ENCODE data around the gene PTAR1. TPM values are rescaled to one million over a fixed set of nuclear protein-coding genes. Genes with fewer than 3 reads are reported as not detected.
"Not testable (repeated sequence)": the region's sequence is repeated elsewhere in the genome, so short reads cannot be mapped to it uniquely, and the experiment has no call there.

Gene PTAR1
- total RNA-seq, 1 donor from 2014 or later: 76.8 TPM

DNA sequence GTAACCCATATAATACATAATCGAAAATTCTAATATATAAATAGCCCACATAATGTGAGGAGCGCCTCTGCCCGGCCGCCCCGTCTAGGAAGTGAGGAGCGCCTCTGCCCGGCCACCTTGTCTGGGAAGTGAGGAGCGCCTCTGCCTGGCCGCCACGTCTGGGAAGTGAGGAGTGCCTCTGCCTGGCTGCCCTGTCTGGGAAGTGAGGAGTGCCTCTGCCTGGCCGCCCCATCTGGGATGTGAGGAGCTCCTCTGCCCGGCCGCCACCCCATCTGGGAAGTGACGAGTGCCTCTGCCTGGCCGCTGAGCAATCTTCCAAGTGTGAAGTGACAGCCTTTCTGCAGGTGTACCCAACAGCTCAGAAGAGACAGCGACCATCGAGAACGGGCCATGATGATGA is 39.7 kb upstream of the PTAR1 start:
- H3K4me3 Mint-ChIP-seq (ENCODE audit: unreplicated experiment); H3K79me2 ChIP-seq (ENCODE audit: insufficient read depth, low read length); H2AFZ ChIP-seq (ENCODE audit: low read depth, low read length); H3K36me3 ChIP-seq (ENCODE audit: insufficient read depth, low read length); H3K4me3 ChIP-seq (ENCODE audit: insufficient read depth, low read depth, low read length); H4K20me1 ChIP-seq (ENCODE audit: insufficient read depth, low read length); H3K27me3 ChIP-seq (ENCODE audit: insufficient read depth, low read length); H3K9me3 Mint-ChIP-seq (ENCODE audit: unreplicated experiment); H3K4me1 Mint-ChIP-seq (ENCODE audit: low read depth, unreplicated experiment); FAIRE-seq; H3K4me1 ChIP-seq (ENCODE audit: insufficient read depth, low read length); H3K27ac ChIP-seq (ENCODE audit: low read depth, low read length); H3K4me2 ChIP-seq (ENCODE audit: low read length); H3K9ac ChIP-seq (ENCODE audit: low read length); DNase-seq (ENCODE audit: low read depth); H3K27me3 Mint-ChIP-seq (ENCODE audit: low read depth, unreplicated experiment); H3K27ac Mint-ChIP-seq (ENCODE audit: unreplicated experiment); H3K36me3 Mint-ChIP-seq (ENCODE audit: low read depth, unreplicated experiment); H3K9me3 ChIP-seq (ENCODE audit: insufficient read depth, low read depth, low read length): not testable (repeated sequence)

DNA sequence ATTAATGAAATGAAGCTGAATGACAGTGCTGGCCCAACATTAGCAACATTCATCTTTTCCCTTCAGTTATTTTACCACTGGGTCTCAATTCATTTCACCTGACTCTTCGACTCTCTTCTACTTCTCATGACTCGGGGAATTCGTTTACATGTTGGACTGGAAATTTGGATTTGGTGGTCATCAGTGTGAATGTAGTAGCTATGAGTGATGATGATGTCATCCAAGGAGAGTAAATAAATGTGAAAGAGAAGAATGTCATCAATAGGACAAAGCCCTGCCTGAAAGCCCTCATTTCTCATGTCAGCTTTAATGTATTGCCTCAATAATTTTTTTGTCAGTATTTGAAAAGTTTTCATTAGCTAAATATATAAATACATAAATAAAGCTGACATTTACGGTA is 38.9 kb upstream of the PTAR1 start:
- Histone ChIP-seq H4K20me1 (ENCODE audit: insufficient read depth, low read length) (no peaks in the 10 kb centered on the region), H3K27ac (ENCODE audit: low read depth, low read length) (no peak overlapping the region), H3K9me3 (ENCODE audit: insufficient read depth, low read depth, low read length) (no peaks in the 10 kb centered on the region), H3K36me3 (ENCODE audit: insufficient read depth, low read length) (no peaks in the 10 kb centered on the region), H3K27me3 (ENCODE audit: insufficient read depth, low read length) (no peaks in the 10 kb centered on the region), H2AFZ (ENCODE audit: low read depth, low read length) (no peak overlapping the region), H3K79me2 (ENCODE audit: insufficient read depth, low read length) (no peaks in the 10 kb centered on the region), H3K9ac (ENCODE audit: low read length) (no peak overlapping the region), H3K4me1 (ENCODE audit: insufficient read depth, low read length) (no peaks in the 10 kb centered on the region), H3K4me2 (ENCODE audit: low read length) (no peak overlapping the region), H3K4me3 (ENCODE audit: insufficient read depth, low read depth, low read length) (no peak overlapping the region)
- Mint-ChIP-seq H3K4me1 (ENCODE audit: low read depth, unreplicated experiment) (peaks cover 4% of the 10 kb centered on the region), H3K27me3 (ENCODE audit: low read depth, unreplicated experiment) (no peaks in the 10 kb centered on the region), H3K4me3 (ENCODE audit: unreplicated experiment) (no peak overlapping the region), H3K36me3 (ENCODE audit: low read depth, unreplicated experiment) (no peaks in the 10 kb centered on the region), H3K27ac (ENCODE audit: unreplicated experiment) (no peak overlapping the region), H3K9me3 (ENCODE audit: unreplicated experiment) (peaks cover 2% of the 10 kb centered on the region)
- TF ChIP-seq, protein P1, sequence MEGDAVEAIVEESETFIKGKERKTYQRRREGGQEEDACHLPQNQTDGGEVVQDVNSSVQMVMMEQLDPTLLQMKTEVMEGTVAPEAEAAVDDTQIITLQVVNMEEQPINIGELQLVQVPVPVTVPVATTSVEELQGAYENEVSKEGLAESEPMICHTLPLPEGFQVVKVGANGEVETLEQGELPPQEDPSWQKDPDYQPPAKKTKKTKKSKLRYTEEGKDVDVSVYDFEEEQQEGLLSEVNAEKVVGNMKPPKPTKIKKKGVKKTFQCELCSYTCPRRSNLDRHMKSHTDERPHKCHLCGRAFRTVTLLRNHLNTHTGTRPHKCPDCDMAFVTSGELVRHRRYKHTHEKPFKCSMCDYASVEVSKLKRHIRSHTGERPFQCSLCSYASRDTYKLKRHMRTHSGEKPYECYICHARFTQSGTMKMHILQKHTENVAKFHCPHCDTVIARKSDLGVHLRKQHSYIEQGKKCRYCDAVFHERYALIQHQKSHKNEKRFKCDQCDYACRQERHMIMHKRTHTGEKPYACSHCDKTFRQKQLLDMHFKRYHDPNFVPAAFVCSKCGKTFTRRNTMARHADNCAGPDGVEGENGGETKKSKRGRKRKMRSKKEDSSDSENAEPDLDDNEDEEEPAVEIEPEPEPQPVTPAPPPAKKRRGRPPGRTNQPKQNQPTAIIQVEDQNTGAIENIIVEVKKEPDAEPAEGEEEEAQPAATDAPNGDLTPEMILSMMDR (IDR thresholded peaks at IDR 0.05; ENCODE audit: insufficient read depth, low read depth, low read length): no peak
- no peak for TF ChIP-seq EZH2 (IDR thresholded peaks at IDR 0.05; ENCODE audit: insufficient read depth, low read length)
- DNase-seq (ENCODE audit: low read depth): peak; percentile 63
- no peak for FAIRE-seq

DNA sequence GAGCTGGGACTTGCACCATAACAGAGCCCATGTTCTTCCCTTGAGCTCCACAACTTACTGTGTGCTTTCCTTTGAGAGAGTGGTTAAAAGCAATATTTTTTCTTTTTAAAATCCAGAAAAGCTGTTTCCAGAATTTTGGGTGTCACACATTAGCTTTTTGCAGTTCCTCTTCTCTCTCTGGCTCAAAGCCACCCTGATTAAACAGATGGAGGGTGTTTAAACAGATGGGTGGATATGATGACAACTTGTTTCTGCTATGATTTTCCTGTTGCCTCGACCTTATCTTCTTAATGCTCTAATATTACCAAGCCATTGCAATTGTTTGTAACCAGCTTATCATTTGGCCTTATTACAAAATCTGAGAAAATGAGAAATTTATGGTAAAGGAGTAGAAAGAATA is 37.9 kb upstream of the PTAR1 start:
- no peaks in the 10 kb centered on the region for H3K27me3 ChIP-seq (ENCODE audit: insufficient read depth, low read length)
- H4K20me1 ChIP-seq (ENCODE audit: insufficient read depth, low read length): no peaks in the 10 kb centered on the region
- H3K36me3 ChIP-seq (ENCODE audit: insufficient read depth, low read length): no peaks in the 10 kb centered on the region
- H3K79me2 ChIP-seq (ENCODE audit: insufficient read depth, low read length): no peaks in the 10 kb centered on the region
- peaks cover 2% of the 10 kb centered on the region for H3K9me3 Mint-ChIP-seq (ENCODE audit: unreplicated experiment)
- no peaks in the 10 kb centered on the region for H3K36me3 Mint-ChIP-seq (ENCODE audit: low read depth, unreplicated experiment)
- peaks cover 4% of the 10 kb centered on the region for H3K4me1 Mint-ChIP-seq (ENCODE audit: low read depth, unreplicated experiment)
- no peaks in the 10 kb centered on the region for H3K27me3 Mint-ChIP-seq (ENCODE audit: low read depth, unreplicated experiment)
- H3K4me2 ChIP-seq (ENCODE audit: low read length): no peak overlapping the region
- no peak overlapping the region for H3K27ac ChIP-seq (ENCODE audit: low read depth, low read length)
- no peak overlapping the region for H3K4me3 ChIP-seq (ENCODE audit: insufficient read depth, low read depth, low read length)
- TF ChIP-seq, protein P1 (IDR thresholded peaks at IDR 0.05; ENCODE audit: insufficient read depth, low read depth, low read length): no peak
- no peak for TF ChIP-seq EZH2 (IDR thresholded peaks at IDR 0.05; ENCODE audit: insufficient read depth, low read length)
- no peak overlapping the region for H3K27ac Mint-ChIP-seq (ENCODE audit: unreplicated experiment)
- no peak for FAIRE-seq
- no peak for DNase-seq (ENCODE audit: low read depth)
- H3K9ac ChIP-seq (ENCODE audit: low read length): no peak overlapping the region
- H3K9me3 ChIP-seq (ENCODE audit: insufficient read depth, low read depth, low read length): no peaks in the 10 kb centered on the region
- no peaks in the 10 kb centered on the region for H3K4me1 ChIP-seq (ENCODE audit: insufficient read depth, low read length)
- no peak overlapping the region for H2AFZ ChIP-seq (ENCODE audit: low read depth, low read length)
- H3K4me3 Mint-ChIP-seq (ENCODE audit: unreplicated experiment): no peak overlapping the region

Measured in astrocyte (in vitro differentiated cells and primary cell).